NCI-H345 treated with DMSO at 0.1 percent for 48 hours (cell line): ENCODE measurements around the gene PLD1.
"Not testable (repeated sequence)": the region's sequence is repeated elsewhere in the genome, so short reads cannot be mapped to it uniquely, and the experiment has no call there.

Experiments
- DNase-seq: peaks from one replicate; lab custom pipeline; 2025; ENCODE audit not compliant: unreplicated experiment; lab: John Stamatoyannopoulos, UW

The PLD1 gene, protein sequence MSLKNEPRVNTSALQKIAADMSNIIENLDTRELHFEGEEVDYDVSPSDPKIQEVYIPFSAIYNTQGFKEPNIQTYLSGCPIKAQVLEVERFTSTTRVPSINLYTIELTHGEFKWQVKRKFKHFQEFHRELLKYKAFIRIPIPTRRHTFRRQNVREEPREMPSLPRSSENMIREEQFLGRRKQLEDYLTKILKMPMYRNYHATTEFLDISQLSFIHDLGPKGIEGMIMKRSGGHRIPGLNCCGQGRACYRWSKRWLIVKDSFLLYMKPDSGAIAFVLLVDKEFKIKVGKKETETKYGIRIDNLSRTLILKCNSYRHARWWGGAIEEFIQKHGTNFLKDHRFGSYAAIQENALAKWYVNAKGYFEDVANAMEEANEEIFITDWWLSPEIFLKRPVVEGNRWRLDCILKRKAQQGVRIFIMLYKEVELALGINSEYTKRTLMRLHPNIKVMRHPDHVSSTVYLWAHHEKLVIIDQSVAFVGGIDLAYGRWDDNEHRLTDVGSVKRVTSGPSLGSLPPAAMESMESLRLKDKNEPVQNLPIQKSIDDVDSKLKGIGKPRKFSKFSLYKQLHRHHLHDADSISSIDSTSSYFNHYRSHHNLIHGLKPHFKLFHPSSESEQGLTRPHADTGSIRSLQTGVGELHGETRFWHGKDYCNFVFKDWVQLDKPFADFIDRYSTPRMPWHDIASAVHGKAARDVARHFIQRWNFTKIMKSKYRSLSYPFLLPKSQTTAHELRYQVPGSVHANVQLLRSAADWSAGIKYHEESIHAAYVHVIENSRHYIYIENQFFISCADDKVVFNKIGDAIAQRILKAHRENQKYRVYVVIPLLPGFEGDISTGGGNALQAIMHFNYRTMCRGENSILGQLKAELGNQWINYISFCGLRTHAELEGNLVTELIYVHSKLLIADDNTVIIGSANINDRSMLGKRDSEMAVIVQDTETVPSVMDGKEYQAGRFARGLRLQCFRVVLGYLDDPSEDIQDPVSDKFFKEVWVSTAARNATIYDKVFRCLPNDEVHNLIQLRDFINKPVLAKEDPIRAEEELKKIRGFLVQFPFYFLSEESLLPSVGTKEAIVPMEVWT

GRCh38 chr3:171809861-171810628 is at the start of gene PLD1:
Gene PLD1 (minus strand): TSS chr3:171810483. CDS start chr3:171738051, 72,432 bp downstream.
- DNase-seq, result no peak

DNA sequence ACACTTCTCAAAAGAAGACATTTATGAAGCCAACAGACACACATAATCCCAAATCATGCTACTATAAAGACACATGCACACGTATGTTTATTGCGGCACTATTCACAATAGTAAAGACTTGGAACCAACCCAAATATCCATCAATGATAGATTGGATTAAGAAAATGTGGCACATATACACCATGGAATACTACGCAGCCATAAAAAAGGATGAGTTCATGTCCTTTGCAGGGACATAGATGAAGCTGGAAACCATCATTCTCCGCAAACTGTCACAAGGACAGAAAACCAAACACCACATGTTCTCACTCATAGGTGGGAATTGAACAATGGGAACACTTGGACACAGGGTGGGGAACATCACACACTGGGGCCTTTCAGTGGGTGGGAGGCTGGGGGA is 48.5 kb upstream of the PLD1 start:
- DNase-seq, result not testable (repeated sequence)

- DNase-seq, result no peak
These were observed 44.5 kb upstream of the PLD1 start for GRCh38 chr3:171854649-171855305.

DNA sequence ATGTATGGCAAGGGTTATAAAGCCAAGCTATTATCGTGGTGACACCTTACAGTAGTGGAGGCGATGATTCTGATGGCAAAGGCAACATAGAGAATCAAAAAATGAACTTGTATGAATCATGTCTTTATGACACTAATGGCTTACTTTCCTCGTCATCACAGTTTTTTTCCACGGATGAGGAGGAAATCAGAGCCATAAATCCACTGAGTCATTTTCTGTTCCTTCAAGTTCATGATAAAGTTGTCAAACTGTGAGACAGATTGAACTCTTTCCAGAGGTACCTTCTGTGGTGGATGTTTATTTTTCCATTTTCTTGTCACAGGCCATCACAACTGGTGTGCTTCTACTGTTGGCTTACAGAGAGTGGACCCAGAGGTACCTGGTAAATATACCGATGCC is 41.4 kb upstream of the PLD1 start:
- no peak for DNase-seq

DNA sequence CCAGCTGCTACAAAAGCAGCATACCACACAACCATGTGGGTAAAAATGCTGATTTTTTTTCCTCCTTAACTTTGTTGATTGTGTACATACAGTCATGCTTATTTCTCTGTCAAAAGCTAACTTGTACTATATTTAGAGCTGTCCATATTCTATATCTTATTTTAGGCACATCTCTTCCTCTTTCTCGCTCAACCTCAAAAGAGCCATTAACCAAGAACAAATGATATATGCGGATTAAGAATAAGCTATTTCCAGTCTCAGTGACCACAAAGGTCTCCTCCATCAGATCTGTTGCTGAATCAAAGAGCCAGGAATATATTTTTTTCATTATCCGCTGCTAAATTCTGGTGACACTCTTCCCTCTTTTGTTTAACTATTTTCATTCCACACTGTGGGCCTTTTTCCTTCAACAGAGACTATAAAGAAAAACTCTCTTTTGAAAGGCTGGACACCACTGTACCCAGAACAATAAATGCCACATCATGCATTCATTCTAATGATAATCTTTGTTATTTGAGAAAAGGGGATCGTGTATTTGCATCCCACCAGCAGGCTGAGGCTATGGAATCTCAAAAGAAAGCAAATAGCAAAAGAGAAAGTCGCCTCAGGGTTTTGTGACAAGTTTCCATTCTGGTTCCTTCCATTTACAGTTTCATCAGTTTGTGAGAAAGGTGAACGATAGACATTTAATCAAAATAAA is 40.8 kb upstream of the PLD1 start:
- DNase-seq, result no peak

DNA sequence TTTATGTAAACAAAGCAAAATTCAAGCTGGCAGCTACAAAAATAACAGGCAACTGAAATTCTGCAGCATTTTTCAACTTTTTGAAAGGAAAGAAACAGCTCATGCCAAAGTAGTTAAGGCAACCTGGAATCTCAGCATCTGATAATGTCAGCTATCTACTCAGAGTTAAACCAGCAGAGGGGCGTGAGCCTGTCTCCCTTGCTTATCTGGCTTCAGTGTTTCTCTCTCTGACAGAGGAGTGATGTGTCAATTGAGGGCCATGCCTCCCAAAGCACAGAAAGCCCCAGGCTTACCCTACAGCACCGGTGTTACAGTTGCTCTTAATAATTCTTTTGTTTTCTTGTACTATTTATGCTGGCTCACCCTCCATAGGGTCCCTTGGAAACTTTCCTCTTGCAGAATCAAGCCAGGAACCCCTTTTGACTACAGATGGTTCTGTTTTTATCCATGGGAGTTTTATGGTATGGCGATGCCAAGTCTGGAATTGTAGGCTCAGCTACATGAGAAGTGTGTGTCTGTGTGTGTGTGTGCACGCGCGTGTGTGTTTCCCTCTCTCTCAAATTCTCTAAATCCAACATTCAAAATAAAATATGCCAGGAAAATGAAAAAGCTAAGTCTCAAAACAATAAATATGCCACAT is 40.2 kb upstream of the PLD1 start:
- no peak for DNase-seq

DNA sequence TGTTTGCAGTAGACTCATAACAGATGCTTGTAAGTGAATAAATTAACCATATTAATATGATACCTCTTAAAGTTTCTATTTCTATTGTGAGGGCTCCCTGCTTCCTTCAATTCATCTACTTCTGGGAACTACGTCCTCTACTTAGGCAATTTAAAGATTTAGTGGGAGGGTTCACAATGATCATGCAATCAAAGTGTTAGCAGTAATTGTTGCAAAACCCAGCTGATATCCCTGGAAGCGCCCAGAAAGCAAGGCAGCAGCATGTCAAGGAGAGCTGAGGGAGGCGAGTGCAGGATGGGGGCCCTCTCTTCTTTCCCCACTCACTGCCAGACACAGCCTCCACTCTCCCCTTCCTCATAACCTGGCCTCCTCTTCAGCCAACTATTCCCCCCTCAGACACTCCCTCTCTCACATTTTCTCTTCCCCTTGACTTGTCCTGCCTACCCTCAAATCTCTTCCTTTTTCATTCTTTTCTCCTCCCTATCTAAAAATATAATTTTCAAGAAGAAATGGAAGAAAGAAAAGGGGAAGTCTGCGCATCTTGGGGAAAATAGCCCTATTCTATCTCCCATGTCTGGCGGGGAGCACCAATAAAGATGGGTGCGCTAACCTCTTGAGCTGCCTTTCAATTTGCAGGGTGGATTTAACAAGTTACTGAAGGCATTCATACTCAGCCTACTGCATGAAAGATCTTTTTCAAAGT is 39.5 kb upstream of the PLD1 start:
- no peak for DNase-seq

GRCh38 chr3:171847595-171848259 is 37.4 kb upstream of the PLD1 start:
- DNase-seq, result no peak

GRCh38 chr3:171847133-171847532 is 36.9 kb upstream of the PLD1 start:
- no peak for DNase-seq

DNA sequence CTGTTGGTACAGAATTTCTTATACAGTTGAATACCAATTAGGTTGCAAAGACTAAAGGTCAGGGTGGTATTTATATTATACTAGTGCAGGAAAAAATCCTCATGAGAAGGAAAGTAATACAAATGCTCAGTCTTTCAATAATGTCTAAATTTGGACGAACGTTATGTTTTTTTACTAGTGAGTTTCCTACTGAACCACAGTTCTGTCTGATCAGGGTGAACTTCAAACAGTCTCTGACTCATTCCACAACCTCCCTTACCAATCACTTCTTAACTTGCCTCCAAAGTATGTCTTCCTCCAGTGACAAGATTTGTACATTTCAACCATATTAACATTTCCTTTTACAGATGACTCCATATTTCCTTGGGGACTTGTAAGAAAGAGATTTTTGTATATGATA is 36.3 kb upstream of the PLD1 start:
- no peak for DNase-seq

- DNase-seq, result no peak
These were observed 35.4 kb upstream of the PLD1 start for GRCh38 chr3:171845481-171846284.

GRCh38 chr3:171844873-171845272 is 34.6 kb upstream of the PLD1 start:
- DNase-seq, result no peak

DNA sequence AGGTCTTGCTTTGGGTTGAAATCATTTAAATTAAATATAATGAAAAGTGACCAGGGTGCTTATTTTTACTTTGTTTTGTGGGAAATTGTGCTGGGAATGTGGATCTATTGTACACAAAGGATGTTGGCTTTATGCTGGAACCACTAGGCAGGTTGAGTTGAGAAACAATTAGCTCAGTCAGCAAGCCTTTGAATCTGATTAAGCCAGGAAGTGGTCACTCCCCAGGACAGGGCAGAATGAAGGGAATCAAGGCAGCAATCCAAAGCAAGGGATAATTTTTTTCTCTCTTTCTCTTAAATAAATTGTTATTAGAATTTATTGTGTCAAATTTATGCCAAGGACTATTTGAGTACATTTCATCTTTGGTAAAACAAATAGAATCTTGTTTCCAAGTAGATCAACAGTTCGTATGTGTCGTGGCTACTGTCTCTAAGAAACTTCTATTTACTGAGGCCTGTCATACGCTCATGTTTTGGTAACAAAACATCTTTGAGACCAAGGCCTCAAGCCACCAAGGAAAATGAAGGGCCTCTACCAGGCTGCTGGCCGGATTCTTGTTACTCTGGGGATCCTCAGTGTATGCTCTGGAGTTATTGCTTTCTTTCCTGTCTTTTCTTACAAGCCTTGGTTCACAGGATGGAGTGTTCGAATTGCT is 32.7 kb upstream of the PLD1 start, which contains the start of gene TMEM212:
TSS of gene TMEM212 (plus strand) at position 486 of the 655 bp plus-strand sequence. CDS start at position 521, 35 bp downstream.
- DNase-seq, result no peak

DNA sequence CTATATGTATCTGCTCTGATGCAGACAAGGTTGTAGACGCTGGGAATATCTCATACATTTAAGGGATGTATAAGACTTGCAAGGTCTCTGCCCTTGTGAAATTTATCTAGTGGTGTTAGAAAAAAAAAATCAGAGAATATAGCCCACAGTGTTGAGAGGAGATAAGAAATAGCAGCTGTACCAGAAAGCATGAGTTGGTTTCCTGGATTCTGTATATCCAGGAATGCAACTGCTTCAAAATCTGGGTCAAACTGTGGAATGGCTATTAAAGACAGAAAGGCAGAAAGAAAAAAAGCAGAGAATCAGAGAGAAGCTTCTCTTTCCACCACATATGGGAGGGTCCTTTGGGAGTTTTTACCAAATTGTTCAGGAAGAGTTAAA is 31.3 kb upstream of the PLD1 start:
- no peak for DNase-seq

- no peak for DNase-seq
These were observed 30.7 kb upstream of the PLD1 start for GRCh38 chr3:171840811-171841619.

- DNase-seq, result no peak
These were observed 30.1 kb upstream of the PLD1 start for GRCh38 chr3:171840445-171840810.
